SH-SY5Y (cell line): ENCODE results near the gene DLGAP4.

Experiments used
- GATA2 ChIP-seq: IDR thresholded peaks from 2 replicates; pipeline ENCODE4 v1.6.1; 2011; ENCODE audit warnings: mild to moderate bottlenecking, low read depth, low read length
- GATA3 ChIP-seq: IDR thresholded peaks from 2 replicates; pipeline ENCODE4 v1.6.1; 2011; ENCODE audit warnings: low read depth, mild to moderate bottlenecking, low read length, moderate library complexity

DNA sequence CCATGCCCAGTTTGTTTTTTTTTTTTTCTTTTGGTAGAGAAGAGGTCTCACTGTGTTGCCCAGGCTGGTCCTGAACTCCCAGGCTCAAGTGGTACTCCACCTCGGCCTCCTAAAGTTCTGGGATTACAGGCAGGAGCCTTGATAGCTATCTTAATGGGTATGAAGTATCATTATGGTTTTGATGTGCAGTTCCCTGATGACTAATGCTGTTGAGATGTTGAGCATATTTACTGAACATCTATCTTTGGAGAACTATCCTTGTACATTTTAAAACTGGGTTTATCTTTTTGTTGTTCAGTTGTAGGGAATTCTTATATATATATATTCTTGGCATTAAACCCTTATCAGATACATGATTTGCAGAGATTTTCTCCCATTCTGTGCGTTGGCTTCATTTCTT, 213.8 kb downstream of the DLGAP4 start:
- TF ChIP-seq GATA2 (no peak), GATA3 (no peak)
